ENCODE data around the gene PTP4A2.

GRCh38 chr1:31920956-31921355 lies 17.2 kb downstream of the PTP4A2 start:
- TF ChIP-seq CTCF (IDR thresholded peaks at IDR 0.05; ENCODE audit: extremely low read depth in 1 of 2, insufficient read depth in 1 of 2, low read depth in 1 of 2, low read length in 2 of 2) (no peak), JUN (IDR thresholded peaks at IDR 0.05; ENCODE audit: borderline replicate concordance, insufficient read depth, insufficient read length, low read depth) (no peak), EZH2 (IDR thresholded peaks at IDR 0.05; ENCODE audit: borderline replicate concordance, low read depth, low read length, severe bottlenecking) (no peak), POLR2A (IDR thresholded peaks at IDR 0.05; ENCODE audit: low read depth, low read length) (no peak)
